Measurements from ENCODE around the gene SMPDL3A. TPM values are rescaled to one million over a fixed set of nuclear protein-coding genes. Genes with fewer than 3 reads are reported as not detected.

SMPDL3A gene
- total and polyA plus RNA-seq, 9 of the 15 experiments (the other 6 are each of a cell fraction or from before 2014, with no cell fraction given): 0.14 to 0.91 (median 0.54) TPM

GRCh38 chr6:122818866-122819265 is 29.8 kb downstream of the SMPDL3A start:
- Histone ChIP-seq H3K4me3 (no peak overlapping the region), H3K9ac (ENCODE audit: insufficient read depth in 1 of 2, low read depth in 2 of 2, low read length in 2 of 2) (no peak overlapping the region), H3K9me1 (ENCODE audit: control insufficient read depth, insufficient read depth, low read length) (no peaks in the 10 kb centered on the region), H3K9me3 (replicated peaks; ENCODE audit: control insufficient read depth, insufficient read depth, low read depth, low read length) (no peaks in the 10 kb centered on the region), H3K27me3 (ENCODE audit: control insufficient read depth in 2 of 2, insufficient read depth in 2 of 2, low read length in 2 of 2) (no peaks in the 10 kb centered on the region), H3K4me2 (ENCODE audit: insufficient read depth, low read length) (no peak overlapping the region), H3K79me2 (ENCODE audit: control insufficient read depth, insufficient read depth, low read length) (no peaks in the 10 kb centered on the region), H3K4me1 (replicated peaks in 1 of 2; ENCODE audit: control insufficient read depth in 2 of 2, insufficient read depth in 2 of 2, low read length in 2 of 2) (0 out of 5 replicates have a peak, but pooled peaks cover 0 to 3% of the 10 kb centered on the region in 2 experiments), H3K27ac (ENCODE audit: extremely low read depth, low read depth, low read length) (no peak overlapping the region), H3K36me3 (ENCODE audit: control insufficient read depth, insufficient read depth, low read length) (no peaks in the 10 kb centered on the region), H4K20me1 (replicated peaks; ENCODE audit: control insufficient read depth, insufficient read depth, low read length) (no peaks in the 10 kb centered on the region), H2AFZ (ENCODE audit: low read depth, low read length) (no peak overlapping the region)
- BruUV-seq (replicated peaks): no TSS peak
- WGBS (ENCODE audit: insufficient coverage, low coverage, missing lambda C conversion rate): 4% methylated on average over 2 of the region's 2 CpGs
- FAIRE-seq (no peak), ATAC-seq (no peak), DNase-seq (ENCODE audit: extremely low read depth in 1 of 4, low spot score in 3 of 4) (no peak)
- ChIA-PET POLR2A (no interaction called here), CTCF (ENCODE audit: low intra/inter-chr PET ratio) (no interaction called here)
- in situ Hi-C loops (cut with MboI) (no loop called here), intact Hi-C loops (cut with micrococcal nuclease) (no loop called here)
- no peak for TF ChIP-seq HNRNPUL1 (IDR thresholded peaks at IDR 0.05; ENCODE audit: low read length)
- no peak for TF ChIP-seq ZNF408 (CRISPR knock-in tag; IDR thresholded peaks at IDR 0.05; ENCODE audit: low read depth)
- TF ChIP-seq OTX1 (CRISPR knock-in tag; IDR thresholded peaks at IDR 0.05): no peak
- no peak for TF ChIP-seq FOXP1 (CRISPR knock-in tag; IDR thresholded peaks at IDR 0.05)
- no peak for TF ChIP-seq SAFB2 (IDR thresholded peaks at IDR 0.05; ENCODE audit: borderline replicate concordance, low read depth, low read length, severe bottlenecking)
- no peak for TF ChIP-seq COPS2 (conservative IDR thresholded peaks at IDR 0.05)
- TF ChIP-seq TFAP4 (CRISPR knock-in tag; IDR thresholded peaks at IDR 0.05; ENCODE audit: borderline replicate concordance): no peak
- TF ChIP-seq ZNF583 (CRISPR knock-in tag; IDR thresholded peaks at IDR 0.05): no peak
- TF ChIP-seq ZNF584 (CRISPR knock-in tag; IDR thresholded peaks at IDR 0.05; ENCODE audit: low read depth): no peak
- no peak for TF ChIP-seq HMGN3 (IDR thresholded peaks at IDR 0.05; ENCODE audit: borderline replicate concordance, extremely low read depth, insufficient read length, low read depth, low read length)
- no peak for TF ChIP-seq RNF219 (CRISPR knock-in tag; IDR thresholded peaks at IDR 0.05)
- TF ChIP-seq IFI16 (CRISPR knock-in tag; IDR thresholded peaks at IDR 0.05): no peak
- TF ChIP-seq POLR2A (conservative IDR thresholded peaks at IDR 0.05): no peak
- TF ChIP-seq DPF2 (IDR thresholded peaks at IDR 0.05): no peak
- no peak for TF ChIP-seq ESRRB (CRISPR knock-in tag; IDR thresholded peaks at IDR 0.05; ENCODE audit: borderline replicate concordance)
